Testis (tissue), 3 donors: Measurements from ENCODE around the gene MPPED1. TPM values are rescaled to one million over a fixed set of nuclear protein-coding genes. Genes with fewer than 3 reads are reported as not detected.

Experiments used
- DNase-seq: peaks from one replicate; pipeline ENCODE4 v3.0.0-alpha.2; 2019
- H3K27ac ChIP-seq, 2 donors: fragments of 200-600 bp; sonication (generic); one replicate each; pipeline ENCODE4 v1.5.1; 2019
- H3K27me3 ChIP-seq: fragments of 200-600 bp; sonication (generic); one replicate; pipeline ENCODE4 v1.5.1; 2019
- H3K36me3 ChIP-seq: fragments of 200-600 bp; sonication (generic); one replicate; pipeline ENCODE4 v1.5.1; 2017; ENCODE audit warnings: low read depth; ENCODE audit errors: missing control alignments
- H3K4me1 ChIP-seq: fragments of 200-600 bp; sonication (generic); one replicate; pipeline ENCODE4 v1.5.1; 2019
- H3K4me3 ChIP-seq, 2 donors: fragments of 200-600 bp; sonication (generic); one replicate each; pipeline ENCODE4 v1.5.1; 2017 to 2019
- H3K9me3 ChIP-seq: fragments of 200-600 bp; sonication (generic); one replicate; pipeline ENCODE4 v1.5.1; 2017
- POLR2A ChIP-seq: fragments of 450-650 bp; IDR thresholded peaks from one replicate; pipeline ENCODE4 v1.6.1; 2017; ENCODE audit warnings: antibody characterized with exemption, mild to moderate bottlenecking, moderate library complexity
- WGBS, 2 donors: methylation state at CpG; one replicate each; pipeline ENCODE4 v1.1.5; 2018; 5-methylcytosine and 5-hydroxymethylcytosine counted together
- intact Hi-C: fragments of 100-400 bp; cut with DNase I; formaldehyde crosslinking; loops from one replicate; pipeline ENCODE4 v1.15.1; 2023; ENCODE audit warnings: low total_unique reads
- polyA plus RNA-seq: library from polyadenylated mRNA; stranded (reverse); fragments of 350-450 nt; fragmentation: Illumina TruSeq; extraction: RNeasy Lipid Tissue Mini Kit (QIAGEN cat#74804); gene quantifications from one replicate; pipeline ENCODE4 v1.2.3, GENCODE V29; 2014; ENCODE audit warnings: low read depth, low replicate concordance; ENCODE audit not compliant: insufficient read depth
- total RNA-seq, 2 donors: library from RNA; depleted of rRNA; stranded (reverse); fragments of >200 nt; gene quantifications; one replicate each; pipeline ENCODE4 v1.2.3, GENCODE V29; 2016
- TF ChIP-seq, protein P1 (sequence below), 3 experiments: fragments of 450-650 bp in 2 of 3; fragments of 200-600 bp in 1 of 3; sonication (generic) in 1 of 3; IDR thresholded peaks; one replicate each; pipeline ENCODE4 v1.5.1; 2016 to 2019; ENCODE audit warnings: antibody characterized with exemption in 3 of 3, mild to moderate bottlenecking in 2 of 3, moderate library complexity in 1 of 3

The MPPED1 gene
- total and polyA plus RNA-seq, 3 donors from 2014 or later: 1.3 to 5.9 (median 4.1) TPM

DNA sequence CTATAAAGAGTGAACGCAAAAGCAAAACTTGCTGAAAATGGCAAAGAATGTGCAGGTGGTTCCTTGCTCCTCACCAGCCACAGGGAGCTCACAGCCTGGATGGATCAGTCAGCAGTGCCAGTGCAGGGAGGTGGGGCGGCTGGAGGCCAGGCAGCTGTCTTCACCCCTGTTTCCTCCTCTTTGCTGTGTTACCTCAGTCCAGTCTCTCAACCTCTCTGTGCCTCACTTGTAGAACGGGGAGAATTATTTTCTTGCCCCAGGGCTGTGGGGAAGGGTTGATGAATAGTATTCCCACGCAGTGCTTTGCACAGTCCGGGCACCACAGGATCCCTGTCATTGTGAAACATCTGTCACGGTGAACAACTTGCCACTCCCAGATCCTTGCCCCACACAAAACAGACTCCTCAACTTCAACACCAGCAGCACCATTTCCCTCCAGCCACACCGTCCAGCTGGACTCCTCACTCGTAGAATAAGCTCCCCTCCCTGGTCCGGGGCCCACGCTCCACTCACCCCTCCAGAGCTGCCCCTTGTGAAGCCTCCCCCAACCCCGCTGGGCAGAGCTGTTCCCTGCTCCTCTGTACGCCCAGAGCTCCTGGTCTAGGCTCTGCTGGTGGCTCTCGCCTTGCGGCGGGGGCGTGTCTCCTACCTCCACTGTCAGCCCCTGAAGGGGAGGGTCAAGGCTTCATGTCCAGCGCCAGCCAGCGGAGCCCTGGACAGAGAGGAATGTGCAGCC is 27.7 kb downstream of the MPPED1 start:
- no peaks in the 10 kb centered on the region for H3K36me3 ChIP-seq
- 84 to 86% methylated on average over 9 to 18 of the region's 18 CpGs for WGBS, 2 donors
- TF ChIP-seq POLR2A: no peak
- TF ChIP-seq, protein P1, sequence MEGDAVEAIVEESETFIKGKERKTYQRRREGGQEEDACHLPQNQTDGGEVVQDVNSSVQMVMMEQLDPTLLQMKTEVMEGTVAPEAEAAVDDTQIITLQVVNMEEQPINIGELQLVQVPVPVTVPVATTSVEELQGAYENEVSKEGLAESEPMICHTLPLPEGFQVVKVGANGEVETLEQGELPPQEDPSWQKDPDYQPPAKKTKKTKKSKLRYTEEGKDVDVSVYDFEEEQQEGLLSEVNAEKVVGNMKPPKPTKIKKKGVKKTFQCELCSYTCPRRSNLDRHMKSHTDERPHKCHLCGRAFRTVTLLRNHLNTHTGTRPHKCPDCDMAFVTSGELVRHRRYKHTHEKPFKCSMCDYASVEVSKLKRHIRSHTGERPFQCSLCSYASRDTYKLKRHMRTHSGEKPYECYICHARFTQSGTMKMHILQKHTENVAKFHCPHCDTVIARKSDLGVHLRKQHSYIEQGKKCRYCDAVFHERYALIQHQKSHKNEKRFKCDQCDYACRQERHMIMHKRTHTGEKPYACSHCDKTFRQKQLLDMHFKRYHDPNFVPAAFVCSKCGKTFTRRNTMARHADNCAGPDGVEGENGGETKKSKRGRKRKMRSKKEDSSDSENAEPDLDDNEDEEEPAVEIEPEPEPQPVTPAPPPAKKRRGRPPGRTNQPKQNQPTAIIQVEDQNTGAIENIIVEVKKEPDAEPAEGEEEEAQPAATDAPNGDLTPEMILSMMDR (IDR thresholded peaks at IDR 0.05): no peak
- no peak for DNase-seq
- H3K9me3 ChIP-seq: no peaks in the 10 kb centered on the region
- intact Hi-C loops: no loop called here
- no peak overlapping the region for H3K4me3 ChIP-seq
- no peak overlapping the region for H3K27ac ChIP-seq
- H3K4me1 ChIP-seq: no peaks in the 10 kb centered on the region
- no peaks in the 10 kb centered on the region for H3K27me3 ChIP-seq

- no peak for DNase-seq
- WGBS, 2 donors: 86 to 97% methylated on average over 5 to 7 of the region's 7 CpGs
- H3K9me3 ChIP-seq: no peaks in the 10 kb centered on the region
- no peaks in the 10 kb centered on the region for H3K4me1 ChIP-seq
- TF ChIP-seq, protein P1 (IDR thresholded peaks at IDR 0.05): no peak
- no peak for TF ChIP-seq POLR2A
- no peaks in the 10 kb centered on the region for H3K36me3 ChIP-seq
- intact Hi-C loops: no loop called here
- H3K4me3 ChIP-seq: no peak overlapping the region
- no peak overlapping the region for H3K27ac ChIP-seq
- no peaks in the 10 kb centered on the region for H3K27me3 ChIP-seq
Observed at GRCh38 chr22:43440104-43440387, 28.2 kb downstream of the MPPED1 start.

DNA sequence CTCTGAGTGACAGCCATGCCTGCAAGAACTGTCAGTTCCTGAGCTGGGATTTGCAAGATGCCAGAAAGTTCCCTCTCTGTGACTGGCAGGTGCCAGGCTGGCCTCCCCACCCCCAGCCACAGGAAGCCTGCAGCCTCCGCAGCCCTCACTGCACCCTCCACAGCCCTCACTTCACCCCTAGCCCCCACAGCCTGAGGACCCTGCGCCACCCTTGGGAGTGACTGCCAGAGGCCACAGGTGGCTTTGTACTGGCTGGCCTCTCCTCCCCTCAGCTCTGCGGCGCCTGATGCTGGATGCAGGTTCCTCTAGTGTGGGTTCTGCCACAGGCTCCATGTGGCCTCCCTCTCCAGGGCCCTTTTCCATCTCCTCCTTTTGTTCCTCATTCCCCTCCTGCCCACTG is 28.7 kb downstream of the MPPED1 start:
- H3K36me3 ChIP-seq: no peaks in the 10 kb centered on the region
- 87 to 92% methylated on average over 2 to 4 of the region's 4 CpGs for WGBS, 2 donors
- intact Hi-C loops: no loop called here
- TF ChIP-seq, protein P1 (IDR thresholded peaks at IDR 0.05): no peak
- no peak for TF ChIP-seq POLR2A
- no peak overlapping the region for H3K27ac ChIP-seq
- H3K4me1 ChIP-seq: no peaks in the 10 kb centered on the region
- no peaks in the 10 kb centered on the region for H3K27me3 ChIP-seq
- H3K4me3 ChIP-seq: no peak overlapping the region
- H3K9me3 ChIP-seq: no peaks in the 10 kb centered on the region
- DNase-seq: no peak

DNA sequence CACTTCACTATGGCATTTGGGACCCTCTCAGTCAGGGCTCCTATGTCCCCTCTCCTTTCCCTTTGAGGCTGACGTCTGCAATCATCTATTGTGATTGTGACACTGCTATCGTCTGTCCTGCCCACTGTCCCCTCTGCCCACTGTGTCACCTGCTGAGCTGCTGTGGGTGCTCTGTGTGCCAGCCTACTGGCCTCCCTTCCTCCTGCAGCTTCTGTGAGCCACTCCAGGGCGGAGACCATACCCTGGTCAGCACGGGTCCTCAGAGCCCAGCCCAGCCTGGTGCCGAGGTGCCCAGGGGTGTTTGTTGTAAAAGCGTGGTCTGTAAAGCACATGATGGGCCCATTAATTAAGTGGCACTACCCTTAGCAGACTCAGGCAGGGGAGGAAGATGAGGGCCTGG is 29.4 kb downstream of the MPPED1 start:
- no peak for DNase-seq
- no peak overlapping the region for H3K4me3 ChIP-seq
- TF ChIP-seq, protein P1 (IDR thresholded peaks at IDR 0.05): no peak
- no peak for TF ChIP-seq POLR2A
- WGBS, 2 donors: 84 to 87% methylated on average over 6 of the region's 6 CpGs
- no peak overlapping the region for H3K27ac ChIP-seq
- intact Hi-C loops: no loop called here
- no peaks in the 10 kb centered on the region for H3K27me3 ChIP-seq
- H3K4me1 ChIP-seq: no peaks in the 10 kb centered on the region
- no peaks in the 10 kb centered on the region for H3K36me3 ChIP-seq
- H3K9me3 ChIP-seq: no peaks in the 10 kb centered on the region

DNA sequence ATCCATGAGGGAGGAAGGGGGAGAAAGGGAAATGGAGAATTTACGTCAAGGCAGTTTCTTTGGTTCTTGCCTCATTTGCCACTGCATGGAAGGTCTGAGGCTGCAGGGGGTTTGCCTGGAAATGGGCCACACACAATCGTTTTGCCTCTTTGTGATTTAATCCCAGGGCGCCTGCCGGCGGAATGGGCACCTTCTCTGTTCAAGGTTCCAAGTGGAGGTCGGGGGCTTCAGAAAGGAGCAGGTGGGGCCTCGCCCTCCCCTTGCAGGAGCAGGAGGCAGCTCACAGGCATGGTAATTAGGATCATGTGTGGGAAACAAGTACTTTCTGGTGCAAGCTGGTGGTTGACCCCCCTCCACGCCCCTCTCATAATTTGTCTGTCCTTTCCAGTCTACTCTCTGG is 29.9 kb downstream of the MPPED1 start:
- Histone ChIP-seq H3K27ac (no peak overlapping the region), H3K4me1 (no peaks in the 10 kb centered on the region), H3K36me3 (no peaks in the 10 kb centered on the region), H3K9me3 (no peaks in the 10 kb centered on the region), H3K27me3 (no peaks in the 10 kb centered on the region), H3K4me3 (no peak overlapping the region)
- intact Hi-C loops: no loop called here
- TF ChIP-seq POLR2A: no peak
- TF ChIP-seq, protein P1 (IDR thresholded peaks at IDR 0.05): no peak
- WGBS, 2 donors: 72 to 79% methylated on average over 8 of the region's 8 CpGs
- no peak for DNase-seq
